RWPE1 (cell line): Measurements from ENCODE around the gene TXN2.

Experiments
- CTCF ChIA-PET: fragments of 350-600 bp; sonication (Branson Sonifier 250); formaldehyde crosslinking; extraction: SDS; loops from one replicate; lab custom pipeline; 2021; lab: Yijun Ruan, JAX
- POLR2A ChIA-PET: fragments of 400-600 bp; formaldehyde crosslinking; extraction: SDS; loops from one replicate; lab custom pipeline; 2020; ENCODE audit warnings: antibody characterized with exemption; ENCODE audit not compliant: low non-redundant PET; lab: Yijun Ruan, JAX
- DNase-seq: peaks from one replicate; pipeline ENCODE4 v3.0.0; 2012; ENCODE audit warnings: low spot score
- H3K27ac ChIP-seq: fragments of 450-650 bp; 2 replicates; pipeline ENCODE4 v1.5.1; 2017
- TF ChIP-seq, protein P1 (sequence below): fragments of 450-650 bp; conservative IDR thresholded peaks from 2 replicates; pipeline ENCODE4 v1.5.1; 2017; ENCODE audit warnings: low read depth, mild to moderate bottlenecking

The TXN2 gene

GRCh38 chr22:36506637-36507517 lies 25.4 kb upstream of the TXN2 start, which contains the start of gene FOXRED2:
Gene FOXRED2, minus strand, starts transcription at chr22:36507040. Its CDS starts 618 bp downstream, at chr22:36506422.
- H3K27ac ChIP-seq: peak within 1 kb of the TSS; percentile 82
- ChIA-PET POLR2A (no interaction called here), CTCF (interaction anchor here (0.6 kb wide), 1 partner anchor 47 kb away, joined by 4 read pairs; no protein-coding TSS in a partner anchor)
- DNase-seq: peak; percentile 85
- TF ChIP-seq, protein P1, sequence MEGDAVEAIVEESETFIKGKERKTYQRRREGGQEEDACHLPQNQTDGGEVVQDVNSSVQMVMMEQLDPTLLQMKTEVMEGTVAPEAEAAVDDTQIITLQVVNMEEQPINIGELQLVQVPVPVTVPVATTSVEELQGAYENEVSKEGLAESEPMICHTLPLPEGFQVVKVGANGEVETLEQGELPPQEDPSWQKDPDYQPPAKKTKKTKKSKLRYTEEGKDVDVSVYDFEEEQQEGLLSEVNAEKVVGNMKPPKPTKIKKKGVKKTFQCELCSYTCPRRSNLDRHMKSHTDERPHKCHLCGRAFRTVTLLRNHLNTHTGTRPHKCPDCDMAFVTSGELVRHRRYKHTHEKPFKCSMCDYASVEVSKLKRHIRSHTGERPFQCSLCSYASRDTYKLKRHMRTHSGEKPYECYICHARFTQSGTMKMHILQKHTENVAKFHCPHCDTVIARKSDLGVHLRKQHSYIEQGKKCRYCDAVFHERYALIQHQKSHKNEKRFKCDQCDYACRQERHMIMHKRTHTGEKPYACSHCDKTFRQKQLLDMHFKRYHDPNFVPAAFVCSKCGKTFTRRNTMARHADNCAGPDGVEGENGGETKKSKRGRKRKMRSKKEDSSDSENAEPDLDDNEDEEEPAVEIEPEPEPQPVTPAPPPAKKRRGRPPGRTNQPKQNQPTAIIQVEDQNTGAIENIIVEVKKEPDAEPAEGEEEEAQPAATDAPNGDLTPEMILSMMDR: no peak

GRCh38 chr22:36505998-36506635 lies 24.7 kb upstream of the TXN2 start:
- ChIA-PET POLR2A (interaction anchor here (0.6 kb wide), 1 partner anchor 22 kb away, joined by 8 read pairs; no protein-coding TSS in a partner anchor), CTCF (no interaction called here)
- no peak for DNase-seq
- TF ChIP-seq, protein P1: no peak
- H3K27ac ChIP-seq: peak overlapping the region; percentile 82

- CTCF ChIA-PET: no interaction called here
- DNase-seq: no peak
These were observed 16.6 kb upstream of the TXN2 start for GRCh38 chr22:36497910-36498665.

GRCh38 chr22:36493690-36494110 lies 12.3 kb upstream of the TXN2 start:
- H3K27ac ChIP-seq: no peak overlapping the region; the same call in 1 of the 2 replicates
- no peak for DNase-seq
- TF ChIP-seq, protein P1: no peak
- ChIA-PET CTCF (no interaction called here), POLR2A (no interaction called here)

More at GRCh38 chr22:36497910-36498665, 16.6 kb upstream of the TXN2 start:
- TF ChIP-seq, protein P1: no peak
- no peak overlapping the region for H3K27ac ChIP-seq
- POLR2A ChIA-PET: no interaction called here

DNA sequence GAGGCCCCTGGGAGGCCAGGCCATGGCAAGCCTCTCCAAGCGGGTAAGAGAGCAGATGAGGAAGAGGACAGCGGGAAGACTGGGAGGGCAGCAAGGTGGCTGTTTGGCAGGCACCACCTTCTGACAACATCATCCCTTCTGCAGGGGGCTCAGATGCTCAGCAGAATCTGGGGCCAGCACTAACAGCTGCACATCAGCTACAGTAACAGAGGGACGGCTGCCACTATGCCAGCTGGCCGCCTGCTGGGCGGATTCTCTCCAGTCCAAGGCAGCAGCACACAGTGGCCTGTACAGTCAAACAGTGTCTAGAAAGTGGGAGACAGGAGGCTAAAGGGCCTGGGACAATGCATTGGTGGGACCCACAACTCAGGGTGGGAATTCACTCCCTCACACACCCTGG lies 10.7 kb upstream of the TXN2 start:
- TF ChIP-seq, protein P1: no peak
- ChIA-PET CTCF (no interaction called here), POLR2A (no interaction called here)

DNA sequence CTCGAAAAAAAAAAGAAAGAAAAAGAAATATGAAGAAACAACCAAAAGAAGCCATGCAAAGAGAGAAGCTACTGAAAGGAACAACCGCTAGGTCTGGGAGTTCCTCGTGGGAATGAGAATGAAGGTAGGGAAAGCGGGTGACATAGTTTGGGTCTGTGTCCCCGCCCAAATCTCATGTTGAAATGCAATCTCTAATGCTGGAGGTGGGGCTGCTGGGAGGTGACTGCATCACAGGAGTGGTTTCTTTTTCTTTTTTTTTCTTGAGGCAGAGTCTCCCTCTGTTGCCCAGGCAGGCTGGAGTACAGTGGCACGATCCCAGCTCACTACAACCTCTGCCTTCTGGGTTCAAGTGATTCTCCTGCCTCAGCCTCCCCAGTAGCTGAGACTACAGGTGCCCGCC lies 9.7 kb upstream of the TXN2 start:
- DNase-seq: no peak
- POLR2A ChIA-PET: no interaction called here
- TF ChIP-seq, protein P1: no peak
- H3K27ac ChIP-seq: peak overlapping the region; percentile 22
- CTCF ChIA-PET: interaction anchor here (0.6 kb wide), 1 partner anchor 129 kb away, joined by 3 read pairs; no protein-coding TSS in a partner anchor

More for the DNA sequence above, 10.7 kb upstream of the TXN2 start:
- peak overlapping the region; percentile 22 for H3K27ac ChIP-seq
- DNase-seq: no peak
